HG03159 (cell line): Measurements from ENCODE around the gene AMD1.
"Not testable (repeated sequence)": the region's sequence is repeated elsewhere in the genome, so short reads cannot be mapped to it uniquely, and the experiment has no call there.

Source experiments
- ATAC-seq: cut with Tn5 transposase; IDR thresholded peaks from one replicate; pipeline ENCODE4 v1.9.1; 2021; ENCODE audit warnings: mild to moderate bottlenecking, moderate library complexity; ENCODE audit not compliant: unreplicated experiment

Gene AMD1

DNA sequence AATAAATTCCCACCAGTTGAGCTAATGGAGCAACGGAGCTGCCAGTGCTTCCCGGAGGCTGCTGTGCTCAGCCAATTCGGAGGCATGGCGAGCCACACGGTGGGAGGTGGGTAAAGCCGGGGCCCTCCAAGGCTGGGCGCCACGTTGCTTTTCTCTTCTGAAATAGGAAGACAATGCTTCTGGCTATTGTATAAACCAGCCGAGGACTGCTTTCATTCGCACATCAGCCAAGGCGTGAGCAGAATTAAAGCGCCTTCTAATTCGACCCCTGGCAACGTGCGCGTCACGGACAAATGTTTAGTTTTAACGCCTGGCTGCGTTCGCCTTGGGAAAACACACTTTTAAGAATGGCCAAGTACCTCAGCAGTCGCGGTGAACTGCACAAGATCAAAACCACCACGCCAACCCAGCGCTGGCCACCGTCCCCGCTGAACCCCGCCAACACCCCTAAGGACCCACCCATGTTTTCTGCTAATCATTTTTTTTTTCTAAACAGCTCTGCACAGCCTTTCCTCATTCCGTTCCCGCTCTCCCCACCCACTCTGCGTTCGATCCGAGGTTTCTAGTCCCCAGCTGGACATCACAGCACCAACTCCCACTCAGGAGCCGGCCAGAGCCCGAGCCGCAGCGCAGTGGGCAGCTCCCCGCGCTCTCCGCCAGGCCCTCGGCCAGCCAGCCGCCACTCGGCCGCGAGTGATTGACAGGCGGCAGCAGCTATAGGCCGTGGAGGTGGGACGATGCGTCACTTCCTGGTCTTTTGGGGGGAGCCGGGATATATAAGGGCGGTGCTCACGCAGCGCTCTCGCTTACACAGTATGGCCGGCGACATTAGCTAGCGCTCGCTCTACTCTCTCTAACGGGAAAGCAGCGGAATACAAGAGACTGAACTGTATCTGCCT is at the start of gene AMD1:
Gene AMD1, plus strand, starts transcription at position 805 of the 899 bp plus-strand sequence. CDS start 321 bp downstream, outside the sequence.
- ATAC-seq = peak; percentile 69

DNA sequence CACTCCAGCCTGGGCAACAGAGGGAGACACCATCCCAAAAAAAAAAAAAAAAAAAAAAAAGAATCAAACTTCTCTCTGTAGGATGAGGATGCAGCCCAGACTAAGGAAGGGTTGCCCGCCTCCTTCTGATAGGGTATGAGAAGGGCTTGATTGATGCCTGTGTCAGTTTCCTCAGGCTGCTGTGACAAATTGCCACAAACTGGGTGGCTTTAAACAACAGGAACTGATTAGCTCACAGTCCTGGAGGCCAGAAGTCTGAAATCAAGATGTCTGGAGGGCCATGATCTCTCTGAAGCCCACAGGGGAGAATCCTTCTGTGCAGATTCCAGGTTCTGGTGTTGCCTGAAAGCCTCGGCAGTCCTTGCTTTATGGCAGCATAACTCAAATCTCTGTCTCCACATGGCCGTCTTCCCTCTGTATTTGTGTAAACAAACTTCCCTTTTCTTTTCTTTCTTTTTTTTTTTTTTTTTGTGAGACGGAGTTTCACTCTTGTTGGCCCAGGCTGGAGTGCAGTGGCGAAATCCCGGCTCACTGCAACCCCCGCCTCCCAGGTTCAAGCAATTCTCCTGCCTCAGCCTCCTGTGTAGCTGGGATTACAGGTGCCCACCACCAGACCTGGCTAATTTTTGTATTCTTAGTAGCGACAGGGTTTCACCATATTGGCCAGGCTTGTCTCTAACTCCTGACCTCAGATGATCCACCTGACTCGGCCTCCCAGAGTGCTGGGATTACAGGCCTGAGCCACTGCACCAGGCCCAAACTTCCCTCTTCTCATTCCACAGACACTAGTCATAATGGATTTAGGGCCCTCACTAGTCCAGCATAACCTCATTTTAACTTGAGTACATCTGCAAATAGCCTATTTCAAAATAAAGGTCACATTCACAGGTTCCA is 48.1 kb upstream of the AMD1 start:
- no peak for ATAC-seq

DNA sequence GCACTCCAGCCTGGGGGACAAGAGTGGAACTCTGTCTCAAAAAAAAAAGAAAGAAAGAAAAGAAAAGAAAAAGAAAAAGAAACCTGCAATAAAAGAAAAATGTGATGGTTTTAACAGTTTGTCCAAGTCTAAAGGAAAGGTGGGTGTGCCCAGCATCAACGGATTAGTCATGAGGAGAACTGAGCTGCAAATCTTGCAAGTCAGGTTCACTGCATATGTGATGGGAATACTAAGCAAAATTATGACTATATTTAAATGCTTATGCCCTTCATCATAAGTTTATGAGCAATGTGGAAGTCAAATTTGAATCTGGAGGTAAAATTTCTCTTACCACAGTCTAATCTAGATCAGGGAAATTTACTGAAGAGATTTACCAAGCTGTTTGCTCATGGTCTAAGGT is 46.2 kb upstream of the AMD1 start:
- no peak for ATAC-seq

DNA sequence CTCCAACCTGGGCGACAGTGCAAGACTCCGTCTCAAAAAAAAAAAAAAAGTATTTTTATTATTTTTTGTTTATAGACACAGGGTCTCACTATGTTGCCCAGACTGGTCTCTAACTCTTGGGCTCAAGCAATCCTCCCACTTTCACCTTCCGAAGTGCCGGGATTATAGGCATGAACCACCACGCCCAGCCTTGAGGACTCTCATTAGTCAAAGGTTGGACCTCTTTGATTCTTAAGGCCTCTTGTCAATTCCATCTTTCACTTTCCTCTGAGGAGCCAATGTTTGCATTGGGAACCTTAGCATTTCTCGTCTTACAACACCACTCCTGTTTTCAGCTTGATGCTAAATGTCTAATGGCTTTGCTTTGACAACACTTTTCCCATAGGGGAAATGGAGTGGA is 43.2 kb upstream of the AMD1 start:
- no peak for ATAC-seq

GRCh38 chr6:110833831-110834230 is 40.8 kb upstream of the AMD1 start:
- no peak for ATAC-seq

DNA sequence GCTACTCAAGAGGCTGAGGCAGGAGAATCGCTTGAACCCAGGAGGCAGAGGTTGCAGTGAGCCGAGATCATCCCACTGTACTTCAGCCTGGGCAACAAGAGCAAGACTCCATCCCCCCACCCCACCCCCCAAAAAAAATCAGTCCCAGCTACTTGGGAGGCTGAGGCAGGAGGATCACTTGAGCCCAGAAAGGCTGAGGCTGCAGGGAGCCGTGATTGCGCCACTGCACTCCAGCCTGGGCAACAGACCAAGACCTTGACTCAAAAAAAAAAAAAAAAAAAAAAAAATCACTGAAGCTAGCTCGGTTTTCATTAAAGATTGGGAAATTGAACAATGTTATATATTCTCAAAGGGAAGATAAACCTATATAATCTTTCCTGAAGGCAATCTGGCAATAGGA is 38.8 kb upstream of the AMD1 start:
- ATAC-seq = not testable (repeated sequence)

- ATAC-seq = no peak
Measured at GRCh38 chr6:110841266-110841665, 33.3 kb upstream of the AMD1 start.

GRCh38 chr6:110849781-110850180 is 24.8 kb upstream of the AMD1 start:
- no peak for ATAC-seq

- no peak for ATAC-seq
Measured at GRCh38 chr6:110852773-110853172, 21.8 kb upstream of the AMD1 start.

GRCh38 chr6:110853754-110854477 is 20.7 kb upstream of the AMD1 start:
- ATAC-seq = no peak

- no peak for ATAC-seq
Measured at GRCh38 chr6:110856296-110856695, 18.3 kb upstream of the AMD1 start.

GRCh38 chr6:110858016-110858415 is 16.6 kb upstream of the AMD1 start:
- ATAC-seq = no peak

DNA sequence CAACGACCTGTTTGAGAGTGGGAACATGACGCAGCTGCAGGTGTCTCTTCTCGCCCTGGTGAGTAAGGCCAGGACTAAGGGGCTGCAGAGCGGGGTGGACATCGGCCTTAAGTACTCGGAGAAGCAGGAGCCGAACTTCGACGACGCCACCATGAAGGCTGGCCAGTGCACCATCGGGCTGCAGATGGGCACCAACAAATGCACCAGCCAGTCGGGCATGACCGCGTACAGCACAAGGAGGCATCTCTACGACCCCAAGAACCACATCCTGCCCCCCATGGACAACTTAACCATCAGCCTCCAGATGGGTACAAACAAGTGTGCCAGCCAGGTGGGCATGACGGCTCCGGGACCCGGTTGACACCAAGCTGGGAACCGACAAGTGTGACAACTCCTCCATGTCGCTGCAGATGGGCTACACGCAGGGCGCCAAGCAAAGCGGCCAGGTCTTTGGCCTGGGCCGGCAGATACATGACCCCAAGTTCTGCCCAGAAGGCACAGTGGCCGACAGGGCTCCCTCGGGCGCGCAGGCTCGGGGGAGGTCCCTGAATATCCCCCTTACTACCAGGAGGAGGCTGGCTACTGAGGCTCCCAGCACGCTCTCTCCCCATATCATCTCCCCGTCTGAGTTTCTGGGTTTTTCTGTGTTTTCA is 15.9 kb upstream of the AMD1 start:
- no peak for ATAC-seq

DNA sequence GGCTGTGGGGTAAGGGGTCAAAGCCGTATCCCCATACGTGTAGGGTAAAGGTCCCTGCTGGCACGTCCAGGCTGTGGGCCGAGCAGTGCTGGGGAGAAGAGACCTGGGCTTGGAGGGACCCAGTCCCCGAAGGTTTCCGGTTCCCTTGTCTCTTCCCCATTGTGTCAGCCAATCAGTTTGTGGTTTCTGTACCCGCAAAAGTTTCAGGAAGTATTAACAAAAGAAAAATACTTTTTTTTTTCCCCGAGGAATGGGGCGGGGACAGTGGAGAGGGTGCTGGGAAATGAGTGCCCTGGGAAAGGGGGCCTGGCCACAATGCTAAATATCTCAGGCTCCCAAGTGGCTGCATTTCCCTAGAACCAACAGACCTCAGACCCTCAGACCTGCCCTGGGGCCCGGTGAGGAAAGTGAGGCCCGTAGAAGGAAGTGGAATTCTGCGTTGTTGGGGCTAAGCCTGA is 15.2 kb upstream of the AMD1 start:
- ATAC-seq = no peak

- no peak for ATAC-seq
Measured at GRCh38 chr6:110864824-110865223, 9.8 kb upstream of the AMD1 start.

DNA sequence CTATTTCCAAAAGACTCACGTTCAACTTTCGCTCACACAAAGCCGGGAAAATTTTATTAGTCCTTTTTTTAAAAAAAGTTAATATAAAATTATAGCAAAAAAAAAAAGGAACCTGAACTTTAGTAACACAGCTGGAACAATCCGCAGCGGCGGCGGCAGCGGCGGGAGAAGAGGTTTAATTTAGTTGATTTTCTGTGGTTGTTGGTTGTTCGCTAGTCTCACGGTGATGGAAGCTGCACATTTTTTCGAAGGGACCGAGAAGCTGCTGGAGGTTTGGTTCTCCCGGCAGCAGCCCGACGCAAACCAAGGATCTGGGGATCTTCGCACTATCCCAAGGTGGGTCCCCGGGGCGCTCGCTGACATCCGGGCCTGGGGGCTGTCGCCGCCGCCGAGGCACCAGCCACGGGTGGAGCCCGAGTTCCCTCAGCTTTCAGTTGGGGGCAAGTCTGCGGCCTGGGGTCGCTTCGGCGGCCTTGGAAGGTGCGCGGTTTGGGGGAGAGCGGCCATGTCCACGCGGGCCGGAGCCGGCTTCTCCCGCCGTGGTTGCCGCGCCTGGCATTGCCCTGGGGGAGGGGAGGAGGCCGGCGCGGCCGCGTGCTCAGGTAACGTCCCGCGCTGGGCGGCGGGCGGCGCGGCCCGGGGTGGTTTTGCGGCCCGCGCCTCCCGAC is 429 bp downstream of the AMD1 start:
- peak; percentile 6 for ATAC-seq

GRCh38 chr6:110875548-110876169 is 1.1 kb downstream of the AMD1 start:
- ATAC-seq = peak; percentile 11

GRCh38 chr6:110876170-110876773 is 1.7 kb downstream of the AMD1 start:
- peak; percentile 37 for ATAC-seq
